Activated T-helper 1 cell treated with anti-CD3 and anti-CD28 coated beads, Interleukin-12 subunit alpha, Interleukin-12 subunit beta, Interleukin-2, Interleukin-4 antibody, amounts not matched to agents 30 ng/mL and 10 ng/mL and 1 ng/mL, durations not matched to agents 14 hours and 24 hours and 36 hours (primary cell): ENCODE results near the gene CISD3. TPM values are rescaled to one million over a fixed set of nuclear protein-coding genes. Genes with fewer than 3 reads are reported as not detected.

Experiments used
- DNase-seq: peaks from one replicate; pipeline ENCODE4 v3.0.0; 2021; ENCODE audit warnings: low spot score
- H3K27ac Mint-ChIP-seq: one replicate; pipeline ENCODE4 v1.8.0; 2021; ENCODE audit warnings: mild to moderate bottlenecking, mixed read lengths
- H3K27me3 Mint-ChIP-seq: one replicate; pipeline ENCODE4 v1.8.0; 2022; ENCODE audit warnings: mild to moderate bottlenecking, moderate library complexity, mixed read lengths; ENCODE audit not compliant: insufficient read depth
- H3K36me3 Mint-ChIP-seq: one replicate; pipeline ENCODE4 v1.8.0; 2021; ENCODE audit warnings: low read depth, mixed read lengths
- H3K4me1 Mint-ChIP-seq: one replicate; pipeline ENCODE4 v1.8.0; 2021; ENCODE audit warnings: low read depth, mixed read lengths
- H3K4me3 Mint-ChIP-seq: one replicate; pipeline ENCODE4 v1.8.0; 2021; ENCODE audit warnings: mild to moderate bottlenecking, moderate library complexity, mixed read lengths
- H3K9me3 Mint-ChIP-seq: one replicate; pipeline ENCODE4 v1.8.0; 2021; ENCODE audit warnings: mixed read lengths
- intact Hi-C: fragments of 100-400 bp; cut with micrococcal nuclease; formaldehyde crosslinking; loops from one replicate; pipeline ENCODE4 v1.15.1; 2024
- total RNA-seq: library from RNA; stranded (reverse); gene quantifications from 2 replicates; pipeline ENCODE4 v1.2.3, GENCODE V29; 2022

CISD3 gene
- total RNA-seq, 1 donor from 2014 or later, result 39.2 TPM

- no peak overlapping the region for H3K4me3 Mint-ChIP-seq
- H3K27me3 Mint-ChIP-seq, result peaks cover 16% of the 10 kb centered on the region
- intact Hi-C loops, result loop anchor here (10.0 kb wide), 1 partner anchor 1391 kb away; no protein-coding TSS in a partner anchor
- H3K36me3 Mint-ChIP-seq, result no peaks in the 10 kb centered on the region
- no peaks in the 10 kb centered on the region for H3K9me3 Mint-ChIP-seq
- H3K27ac Mint-ChIP-seq, result no peak overlapping the region
- H3K4me1 Mint-ChIP-seq, result peaks cover 39% of the 10 kb centered on the region
- no peak for DNase-seq
Measured at GRCh38 chr17:38745545-38745944, 15.4 kb downstream of the CISD3 start.

- H3K27ac Mint-ChIP-seq, result peak overlapping the region; percentile 40
- H3K4me1 Mint-ChIP-seq, result peaks cover 42% of the 10 kb centered on the region
- H3K4me3 Mint-ChIP-seq, result peak overlapping the region; percentile 63
- no peak for DNase-seq
- H3K36me3 Mint-ChIP-seq, result no peaks in the 10 kb centered on the region
- H3K27me3 Mint-ChIP-seq, result peaks cover 23% of the 10 kb centered on the region
- intact Hi-C loops, result loop anchor here (2.0 to 10.0 kb wide), 2 partner anchors 13 to 1391 kb away; no protein-coding TSS in a partner anchor
- H3K9me3 Mint-ChIP-seq, result no peaks in the 10 kb centered on the region
Measured at GRCh38 chr17:38746004-38746848, 16.1 kb downstream of the CISD3 start.

GRCh38 chr17:38746849-38747462 lies 16.8 kb downstream of the CISD3 start:
- Mint-ChIP-seq H3K27ac (peak overlapping the region; percentile 40), H3K4me3 (peak overlapping the region; percentile 63), H3K36me3 (no peaks in the 10 kb centered on the region), H3K27me3 (peaks cover 24% of the 10 kb centered on the region), H3K4me1 (peaks cover 49% of the 10 kb centered on the region), H3K9me3 (no peaks in the 10 kb centered on the region)
- no peak for DNase-seq
- intact Hi-C loops, result loop anchor here (2.0 to 10.0 kb wide), 2 partner anchors 14 to 1392 kb away; no protein-coding TSS in a partner anchor

GRCh38 chr17:38747463-38748148 lies 17.5 kb downstream of the CISD3 start:
- no peaks in the 10 kb centered on the region for H3K9me3 Mint-ChIP-seq
- H3K36me3 Mint-ChIP-seq, result peaks cover 2% of the 10 kb centered on the region
- H3K4me3 Mint-ChIP-seq, result peak overlapping the region; percentile 76
- no peak for DNase-seq
- intact Hi-C loops, result loop anchor here (2.0 to 10.0 kb wide), 2 partner anchors 15 to 1393 kb away; no protein-coding TSS in a partner anchor
- H3K27ac Mint-ChIP-seq, result no peak overlapping the region
- H3K4me1 Mint-ChIP-seq, result peaks cover 45% of the 10 kb centered on the region
- peaks cover 24% of the 10 kb centered on the region for H3K27me3 Mint-ChIP-seq

GRCh38 chr17:38748149-38748891 lies 18.2 kb downstream of the CISD3 start, which contains the start of gene PCGF2:
Gene PCGF2, minus strand, starts transcription at chr17:38748336. Its CDS starts 7,934 bp downstream, at chr17:38740402.
- no peaks in the 10 kb centered on the region for H3K9me3 Mint-ChIP-seq
- peaks cover 24% of the 10 kb centered on the region for H3K27me3 Mint-ChIP-seq
- intact Hi-C loops, result loop anchor here (10.0 kb wide), 1 partner anchor 1394 kb away; no protein-coding TSS in a partner anchor
- H3K4me3 Mint-ChIP-seq, result peak within 1 kb of the TSS; percentile 97
- H3K27ac Mint-ChIP-seq, result no peak within 1 kb of the TSS
- peaks cover 3% of the 10 kb centered on the region for H3K36me3 Mint-ChIP-seq
- no peak for DNase-seq
- H3K4me1 Mint-ChIP-seq, result peaks cover 43% of the 10 kb centered on the region

GRCh38 chr17:38748892-38749222 lies 18.7 kb downstream of the CISD3 start:
- Mint-ChIP-seq H3K4me1 (peaks cover 43% of the 10 kb centered on the region), H3K9me3 (no peaks in the 10 kb centered on the region), H3K36me3 (peaks cover 6% of the 10 kb centered on the region), H3K27ac (no peak overlapping the region), H3K27me3 (peaks cover 24% of the 10 kb centered on the region), H3K4me3 (peak overlapping the region; percentile 97)
- intact Hi-C loops, result loop anchor here (10.0 kb wide), 1 partner anchor 1394 kb away; no protein-coding TSS in a partner anchor
- no peak for DNase-seq

GRCh38 chr17:38749223-38750043 lies 19.3 kb downstream of the CISD3 start:
- Mint-ChIP-seq H3K27ac (no peak overlapping the region), H3K27me3 (peaks cover 24% of the 10 kb centered on the region), H3K4me3 (peak overlapping the region; percentile 97), H3K36me3 (peaks cover 8% of the 10 kb centered on the region), H3K9me3 (no peaks in the 10 kb centered on the region), H3K4me1 (peaks cover 46% of the 10 kb centered on the region)
- no peak for DNase-seq
- intact Hi-C loops, result loop anchor here (5.0 to 10.0 kb wide), 5 partner anchors 147 to 1395 kb away; partner anchors contain the start of genes CACNB1 and FBXL20

GRCh38 chr17:38750044-38750311 lies 19.8 kb downstream of the CISD3 start:
- Mint-ChIP-seq H3K27me3 (peaks cover 24% of the 10 kb centered on the region), H3K9me3 (no peaks in the 10 kb centered on the region), H3K36me3 (peaks cover 11% of the 10 kb centered on the region), H3K27ac (no peak overlapping the region), H3K4me1 (peaks cover 50% of the 10 kb centered on the region), H3K4me3 (peak overlapping the region; percentile 97)
- intact Hi-C loops, result loop anchor here (5.0 kb wide), 4 partner anchors 148 to 1362 kb away; partner anchors contain the start of genes CACNB1 and FBXL20
- no peak for DNase-seq

GRCh38 chr17:38750312-38751121 lies 20.4 kb downstream of the CISD3 start:
- intact Hi-C loops, result loop anchor here (5.0 kb wide), 4 partner anchors 148 to 1362 kb away; partner anchors contain the start of genes CACNB1 and FBXL20
- Mint-ChIP-seq H3K4me3 (peak overlapping the region; percentile 97), H3K36me3 (peaks cover 11% of the 10 kb centered on the region), H3K4me1 (peaks cover 48% of the 10 kb centered on the region), H3K27ac (peak overlapping the region; percentile 98), H3K27me3 (peaks cover 24% of the 10 kb centered on the region), H3K9me3 (no peaks in the 10 kb centered on the region)
- DNase-seq, result no peak

- H3K9me3 Mint-ChIP-seq, result no peaks in the 10 kb centered on the region
- H3K27me3 Mint-ChIP-seq, result peaks cover 19% of the 10 kb centered on the region
- intact Hi-C loops, result loop anchor here (5.0 kb wide), 4 partner anchors 149 to 1361 kb away; partner anchors contain the start of genes CACNB1 and FBXL20
- H3K4me1 Mint-ChIP-seq, result peaks cover 40% of the 10 kb centered on the region
- peak overlapping the region; percentile 98 for H3K27ac Mint-ChIP-seq
- peaks cover 18% of the 10 kb centered on the region for H3K36me3 Mint-ChIP-seq
- no peak for DNase-seq
- peak overlapping the region; percentile 97 for H3K4me3 Mint-ChIP-seq
Measured at GRCh38 chr17:38751144-38751807, 21.1 kb downstream of the CISD3 start.
